Measurements from ENCODE around the gene GDPD5.

The GDPD5 gene

DNA sequence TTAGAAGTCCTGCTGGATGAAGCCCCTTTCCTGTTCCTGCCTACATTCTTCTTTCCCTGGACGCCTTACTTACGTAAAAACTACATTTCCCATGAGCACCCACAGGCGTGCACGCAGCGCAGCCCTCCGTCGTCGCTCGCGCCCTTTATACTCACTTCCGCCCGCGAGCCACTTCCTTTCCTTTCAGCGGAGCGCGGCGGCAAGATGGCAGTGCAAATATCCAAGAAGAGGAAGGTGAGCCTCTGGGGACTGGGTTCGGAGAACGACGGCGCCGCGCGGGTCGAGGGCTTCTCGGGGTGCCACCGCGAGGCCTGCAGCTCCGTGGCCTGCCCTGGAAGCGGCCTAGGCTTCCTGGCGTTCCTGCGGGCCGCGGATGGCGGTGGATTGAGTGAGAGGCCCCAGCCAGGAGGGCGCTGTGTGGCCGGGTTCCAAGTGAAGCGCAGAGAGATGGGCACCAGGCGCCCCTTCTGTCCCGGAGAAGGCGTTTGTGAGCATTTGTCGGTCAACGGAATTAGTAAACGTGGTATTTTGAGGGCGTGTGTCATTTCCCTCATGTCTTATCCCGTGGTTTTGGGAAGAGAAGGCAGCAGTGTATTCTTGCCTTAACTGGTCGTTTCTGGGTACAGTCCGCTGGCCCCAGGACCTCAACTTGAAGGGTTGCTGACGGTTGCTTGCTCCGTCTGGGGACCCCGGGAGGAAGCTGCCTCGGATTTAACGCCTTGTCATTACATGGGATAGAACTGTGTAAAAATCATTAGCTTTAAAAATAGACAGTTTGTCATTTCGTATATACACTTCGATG is 126.2 kb downstream of the GDPD5 start, which contains the start of gene RPS3:
TSS of gene RPS3 (plus strand) at position 175 of the 802 bp plus-strand sequence. CDS start at position 205, 30 bp downstream.
- peak; percentile 92 for DNase-seq (ENCODE audit: low spot score)

DNA sequence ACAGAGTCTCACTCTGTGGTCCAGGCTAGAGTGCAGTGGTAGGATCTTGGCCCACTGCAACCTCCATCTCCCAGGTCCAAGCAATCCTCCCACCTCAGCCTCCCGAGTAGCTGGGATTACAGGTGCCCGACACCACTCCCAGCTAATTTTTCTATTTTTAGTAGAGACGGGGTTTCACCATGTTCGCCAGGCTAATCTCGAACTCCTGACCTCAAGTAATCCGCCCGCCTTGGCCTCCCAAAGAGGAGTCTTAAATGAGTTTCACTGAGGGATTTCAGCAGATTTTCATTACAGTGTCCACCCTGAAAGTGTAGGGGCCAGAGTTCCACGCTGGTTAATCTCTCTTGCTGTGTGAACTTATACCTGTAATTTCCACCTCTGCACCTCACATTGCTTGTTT is 126.8 kb downstream of the GDPD5 start:
- DNase-seq (ENCODE audit: low spot score): no peak

DNA sequence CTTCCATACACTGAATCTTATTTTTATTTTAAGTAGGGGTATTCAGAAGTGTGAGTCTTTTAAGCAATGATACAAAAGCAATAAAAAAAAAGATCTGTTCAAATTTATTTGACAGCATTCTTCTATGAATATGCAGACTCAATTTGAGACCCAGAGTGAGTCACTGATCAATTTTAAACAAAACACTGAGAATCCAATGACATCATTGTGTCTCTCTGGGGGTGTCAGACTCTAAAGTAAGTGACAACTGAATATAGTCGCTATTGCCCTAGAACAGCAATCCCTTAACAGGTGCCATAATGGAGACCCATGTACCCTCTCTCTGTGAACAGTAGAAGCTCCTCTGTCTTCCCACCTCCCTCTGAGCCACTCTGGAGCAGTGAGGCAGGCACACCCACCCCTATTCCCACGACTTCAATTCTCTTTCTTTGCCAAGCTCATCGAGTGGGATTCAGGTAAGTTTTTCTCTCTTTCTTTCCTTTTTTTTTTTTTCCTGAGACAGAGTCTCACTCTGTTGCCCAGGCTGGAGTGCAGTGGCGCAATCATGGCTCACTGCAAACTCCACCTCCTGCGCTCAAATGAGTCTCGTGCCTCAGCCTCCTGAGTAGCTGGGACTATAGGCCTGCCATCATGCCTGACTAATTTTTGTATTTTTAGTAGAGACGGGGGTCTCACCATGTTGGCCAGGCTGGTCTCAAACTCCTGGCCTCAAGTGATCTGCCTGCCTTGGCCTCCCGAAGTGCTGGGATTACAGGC is 131.5 kb downstream of the GDPD5 start:
- DNase-seq (ENCODE audit: low spot score): no peak

DNA sequence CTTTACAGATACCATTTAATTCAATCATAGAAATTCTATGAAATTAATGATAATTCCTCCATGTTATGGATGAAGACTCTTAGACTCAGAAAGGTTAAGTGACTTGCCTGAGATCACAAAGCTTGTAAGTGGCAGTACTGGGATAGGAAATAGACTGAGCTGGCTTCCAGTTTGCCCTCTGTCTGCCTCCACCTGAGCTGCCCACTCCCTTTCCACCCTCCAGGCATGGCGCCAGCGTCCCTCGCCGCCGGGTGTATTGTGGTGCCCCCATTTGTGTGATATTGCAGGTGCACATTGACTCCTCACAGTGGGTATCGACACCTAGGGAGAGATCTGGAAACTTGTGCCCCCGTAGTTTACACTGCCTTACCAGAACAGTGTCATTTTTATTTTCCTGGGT is 135.8 kb downstream of the GDPD5 start:
- DNase-seq (ENCODE audit: low spot score): no peak

DNA sequence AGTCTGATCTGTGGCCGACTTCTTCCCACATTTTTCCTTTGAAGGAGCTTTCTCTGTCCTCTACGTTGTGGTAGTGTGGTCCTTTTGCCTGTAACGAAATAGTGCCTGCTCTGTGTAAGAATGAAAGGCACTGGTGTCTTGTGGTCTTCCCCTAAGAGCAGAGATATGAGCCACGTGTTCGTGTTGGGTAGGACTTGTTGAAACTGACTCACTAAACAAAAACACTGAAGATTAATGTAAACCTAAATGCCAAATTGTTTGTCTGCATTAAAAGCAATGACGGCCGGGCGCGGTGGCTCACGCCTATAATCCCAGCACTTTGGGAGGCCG is 136.5 kb downstream of the GDPD5 start:
- DNase-seq (ENCODE audit: low spot score): no peak

DNA sequence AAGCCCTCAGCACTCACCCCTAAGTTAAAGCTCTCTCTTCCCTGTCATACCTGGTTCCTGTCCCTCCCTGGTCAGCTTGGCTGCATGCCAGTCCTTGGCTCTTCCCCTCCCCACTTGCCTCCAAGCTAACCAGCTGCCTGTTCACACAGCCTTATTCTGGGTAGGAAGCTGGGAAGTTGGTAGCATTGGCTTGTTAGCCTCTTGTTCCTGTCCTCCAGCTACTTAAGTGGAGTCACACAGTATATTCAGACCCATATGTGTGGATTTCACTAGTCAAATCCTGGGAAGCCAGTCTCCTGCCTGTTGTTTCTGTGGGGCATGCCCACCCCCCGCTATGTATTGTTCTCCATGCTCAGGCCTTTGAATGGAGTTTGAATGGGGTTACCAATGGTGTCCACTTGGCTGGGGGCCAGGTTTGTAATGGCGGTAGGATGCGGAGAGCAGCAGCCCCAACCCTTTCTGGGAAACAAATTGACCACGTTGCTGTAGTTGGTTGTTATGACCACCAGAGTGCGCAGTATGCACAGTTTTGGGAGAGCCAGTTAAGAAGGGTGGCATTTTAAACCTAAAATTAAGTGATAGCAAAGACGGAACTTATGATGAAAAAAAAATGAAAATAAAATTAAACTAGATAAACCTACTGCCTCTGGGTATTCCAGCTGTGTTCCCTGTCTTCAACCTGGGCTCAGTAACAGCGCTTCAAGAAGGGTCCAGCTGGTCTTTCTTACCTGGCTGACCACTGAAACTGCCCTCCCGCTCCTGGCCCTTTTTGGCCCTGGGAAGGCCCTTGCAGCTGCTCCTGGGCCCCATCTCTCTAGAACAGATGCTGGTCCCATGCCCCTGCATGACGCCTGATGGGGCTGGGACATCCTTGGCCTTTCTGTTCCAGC is 137.1 kb downstream of the GDPD5 start:
- peak; percentile 72 for DNase-seq (ENCODE audit: low spot score)

DNA sequence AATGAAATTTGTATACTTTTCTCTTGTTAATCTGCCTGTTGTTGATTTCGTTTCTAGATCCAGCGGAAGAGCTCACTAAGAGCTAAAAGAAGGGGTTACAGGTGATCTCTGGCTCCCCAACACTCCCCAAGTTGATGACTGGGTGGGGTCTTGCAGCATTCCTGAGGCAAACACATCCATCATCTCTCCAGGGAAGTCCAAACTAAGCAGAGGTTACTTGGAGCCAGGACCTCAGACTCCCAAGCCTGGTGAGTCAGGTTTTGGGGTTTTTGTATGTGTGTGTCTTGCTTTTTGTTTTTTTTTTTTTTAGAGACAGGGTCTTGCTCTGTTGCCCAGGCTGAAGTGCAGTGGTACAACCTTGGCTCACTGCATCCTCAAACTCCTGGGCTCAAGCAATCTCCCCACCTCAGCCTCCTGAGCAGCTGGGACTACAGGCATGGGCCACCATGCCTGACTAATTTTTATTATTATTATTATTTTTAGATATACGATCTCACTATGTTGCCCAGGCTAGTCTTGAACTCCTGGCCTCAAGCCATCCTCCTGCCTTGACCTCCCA is 137.9 kb downstream of the GDPD5 start:
- no peak for DNase-seq (ENCODE audit: low spot score)

DNA sequence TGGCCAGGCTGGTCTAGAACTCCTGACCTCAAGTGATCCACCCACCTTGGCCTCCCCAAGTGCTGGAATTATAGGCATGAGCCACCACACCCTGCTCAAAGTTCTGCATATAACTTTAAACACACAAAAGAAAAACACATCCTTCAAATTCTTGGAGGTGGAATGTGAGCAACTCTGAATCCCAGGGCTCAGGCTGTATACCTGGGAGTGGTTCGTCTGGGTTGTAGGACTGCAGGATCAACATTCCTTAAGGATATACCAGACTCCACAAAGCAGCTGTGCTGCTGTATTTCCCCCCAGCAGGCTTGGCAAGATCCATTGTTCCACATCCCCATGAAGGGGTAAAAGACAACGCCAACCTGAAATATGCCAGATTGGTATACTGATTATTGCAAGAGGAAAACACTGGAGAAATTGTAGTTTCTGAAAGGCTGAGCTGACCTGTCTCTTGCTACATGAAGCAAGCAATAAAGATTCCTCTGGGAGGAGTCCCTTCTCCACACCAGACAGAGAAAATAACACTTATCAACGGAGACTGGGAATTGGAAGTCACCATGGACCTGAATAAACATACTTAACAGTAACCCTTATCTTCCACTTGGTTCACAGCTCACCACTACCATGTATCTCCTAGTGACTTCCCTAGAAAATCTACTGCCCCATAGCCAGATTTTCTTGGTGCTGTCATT is 138.7 kb downstream of the GDPD5 start:
- DNase-seq (ENCODE audit: low spot score): no peak
